Measurements from ENCODE around the gene OR5AR1.
"Not testable (repeated sequence)": the region's sequence is repeated elsewhere in the genome, so short reads cannot be mapped to it uniquely, and the experiment has no call there.

Gene OR5AR1

DNA sequence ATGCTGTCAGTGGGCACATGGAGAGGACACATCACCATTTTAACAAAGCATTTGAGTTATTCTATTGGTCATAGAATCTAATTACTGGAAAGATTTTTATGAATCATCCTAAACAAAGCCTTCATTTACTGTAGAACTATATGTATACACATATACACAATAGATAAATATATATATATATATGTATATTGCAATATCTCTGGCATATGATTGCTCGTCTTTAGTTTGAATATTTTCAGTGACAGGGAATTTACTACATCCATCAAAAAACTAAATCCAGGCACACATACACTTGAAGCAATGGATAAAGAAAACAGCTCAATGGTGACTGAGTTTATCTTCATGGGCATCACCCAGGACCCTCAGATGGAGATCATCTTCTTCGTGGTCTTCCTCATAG lies at the start of gene OR5AR1:
Gene OR5AR1 (plus strand): TSS at position 301 of the 400 bp plus-strand sequence. CDS start 0 bp downstream, at position 301.
- DNase-seq (ENCODE audit: low read depth) = no peak

DNA sequence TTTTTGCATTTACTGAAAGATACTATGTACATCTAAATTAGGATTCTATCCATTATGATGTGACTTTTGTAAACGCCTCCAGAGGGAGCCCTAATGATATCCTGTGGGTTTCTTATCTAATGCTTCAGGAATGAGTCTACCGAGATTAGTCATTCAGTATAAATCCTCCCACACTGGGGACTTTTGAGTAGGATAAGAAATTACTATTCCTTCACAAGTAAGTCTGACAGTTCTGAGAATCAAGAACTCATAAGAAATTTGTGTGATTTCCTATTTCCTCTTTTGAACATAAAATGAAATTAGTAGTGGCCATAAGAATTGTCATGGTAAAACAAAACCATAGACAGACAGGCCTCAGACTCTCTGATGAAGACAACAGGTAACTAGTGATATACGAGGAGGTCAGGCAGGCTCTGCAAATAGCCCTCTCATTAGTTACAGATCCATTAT lies 38.8 kb upstream of the OR5AR1 start:
- DNase-seq (ENCODE audit: low read depth) = peak; percentile 10

DNA sequence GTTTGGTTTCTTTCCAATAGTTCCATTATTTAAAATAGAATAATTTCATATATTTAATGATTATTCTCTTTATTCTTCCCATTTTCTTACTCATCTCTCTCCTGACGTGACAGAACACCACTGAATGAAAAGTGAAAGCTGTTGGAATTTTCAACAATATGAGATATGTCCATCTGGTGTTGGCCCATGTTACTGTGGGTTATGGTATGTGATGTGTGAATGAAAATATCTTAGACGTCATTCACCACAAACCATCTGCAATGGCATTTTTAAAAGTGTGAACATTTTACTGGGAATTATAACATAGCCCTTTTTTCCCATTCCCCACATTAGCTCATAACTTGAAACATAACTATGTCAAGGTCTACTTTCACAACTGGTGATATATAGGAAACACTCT lies 37.5 kb upstream of the OR5AR1 start:
- no peak for DNase-seq (ENCODE audit: low read depth)

DNA sequence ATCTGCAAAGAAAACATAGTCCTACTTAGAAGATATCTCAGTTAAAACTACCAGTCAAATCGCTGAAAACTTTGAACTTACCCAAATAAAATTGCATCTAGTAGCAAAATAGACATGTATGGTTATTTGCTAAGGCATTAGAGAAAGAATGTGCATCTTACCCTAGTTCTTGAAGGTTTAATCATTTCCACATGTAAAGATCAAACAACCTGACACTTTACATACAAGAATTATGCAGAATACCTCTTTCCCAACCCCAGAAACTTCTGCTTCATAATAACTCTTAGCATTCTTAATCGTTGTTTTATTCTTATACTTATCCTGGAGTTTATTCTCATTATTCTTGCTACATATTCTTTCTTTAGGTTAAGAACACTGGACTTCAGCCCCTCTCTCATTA lies 31.2 kb upstream of the OR5AR1 start:
- no peak for DNase-seq (ENCODE audit: low read depth)

DNA sequence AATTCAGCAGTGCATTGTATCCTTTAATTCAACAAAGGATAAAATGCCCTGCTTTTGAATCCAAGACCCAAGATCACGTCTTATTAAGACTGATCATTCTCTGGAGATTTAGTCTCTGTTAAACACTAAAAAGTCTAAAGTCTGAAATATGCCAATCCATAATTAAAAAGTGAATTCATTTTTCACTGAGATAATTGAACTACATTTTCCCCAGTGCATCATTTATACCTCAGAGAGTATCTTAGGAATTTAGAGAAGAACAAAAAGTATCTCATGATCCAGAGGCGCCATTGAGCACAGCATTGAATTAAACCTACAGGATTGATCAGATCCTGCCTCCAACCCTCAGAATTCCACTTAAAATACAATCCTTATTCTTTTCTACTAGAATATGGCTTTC lies 26.6 kb upstream of the OR5AR1 start:
- no peak for DNase-seq (ENCODE audit: low read depth)

DNA sequence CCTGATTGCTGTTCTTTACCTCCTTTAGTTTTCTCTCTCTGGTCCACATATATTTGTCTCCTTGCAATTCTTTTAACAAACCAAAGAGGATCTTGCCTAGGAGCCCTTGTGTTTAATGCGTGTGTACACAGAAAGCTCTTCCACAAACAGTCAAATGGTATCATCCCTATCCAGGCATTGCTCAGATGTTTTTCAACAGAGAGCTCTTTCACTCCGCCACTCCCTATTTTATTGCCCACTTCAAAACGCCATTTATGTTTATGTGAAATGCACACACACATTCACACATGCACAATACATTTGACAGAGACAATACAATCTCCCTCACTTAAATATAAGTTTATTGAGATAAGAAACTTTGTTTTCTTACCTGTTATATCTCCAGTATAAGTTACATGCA lies 26.0 kb upstream of the OR5AR1 start:
- no peak for DNase-seq (ENCODE audit: low read depth)

DNA sequence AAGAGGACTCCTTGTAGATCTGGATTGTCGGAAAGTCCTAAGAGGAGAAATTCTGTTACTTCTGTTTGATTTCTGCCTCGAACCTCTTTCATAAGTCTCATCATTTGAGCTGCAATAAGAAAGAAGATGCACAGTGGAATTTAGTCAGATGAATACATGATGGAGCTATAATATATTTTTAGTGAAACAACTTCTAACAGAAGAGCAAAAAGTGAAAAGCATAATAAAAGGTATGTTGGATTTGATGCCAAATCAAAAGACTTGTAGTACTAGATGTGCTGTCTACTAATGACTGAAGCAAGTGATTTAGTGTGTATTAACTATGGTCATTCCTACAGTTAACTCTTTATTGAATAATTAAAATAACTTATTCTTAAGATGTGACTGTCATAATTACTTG lies 21.1 kb upstream of the OR5AR1 start, which contains the start of gene OR5AP2:
Gene OR5AP2 (minus strand): TSS at position 101 of the 400 bp plus-strand sequence. CDS start 0 bp downstream, at position 101.
- DNase-seq (ENCODE audit: low read depth) = no peak

DNA sequence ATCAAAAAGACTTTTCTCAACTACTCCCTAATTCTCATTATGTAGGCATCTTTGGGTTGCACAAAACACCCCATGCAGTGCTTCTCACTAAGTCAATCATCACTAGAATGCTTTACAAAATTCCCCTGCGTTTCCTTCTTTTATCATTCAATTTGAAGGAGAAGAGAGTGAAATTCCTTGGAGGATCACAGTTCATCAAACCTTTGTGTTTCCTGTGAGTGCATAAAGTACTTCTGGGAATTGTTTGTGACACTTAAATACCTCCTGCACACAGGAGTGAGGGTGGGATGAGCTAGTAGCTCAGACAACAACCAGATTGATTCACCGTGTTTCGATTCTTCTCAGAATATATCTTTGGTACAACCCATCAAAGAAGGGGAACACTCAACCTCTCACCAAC lies 3.7 kb upstream of the OR5AR1 start:
- no peak for DNase-seq (ENCODE audit: low read depth)

DNA sequence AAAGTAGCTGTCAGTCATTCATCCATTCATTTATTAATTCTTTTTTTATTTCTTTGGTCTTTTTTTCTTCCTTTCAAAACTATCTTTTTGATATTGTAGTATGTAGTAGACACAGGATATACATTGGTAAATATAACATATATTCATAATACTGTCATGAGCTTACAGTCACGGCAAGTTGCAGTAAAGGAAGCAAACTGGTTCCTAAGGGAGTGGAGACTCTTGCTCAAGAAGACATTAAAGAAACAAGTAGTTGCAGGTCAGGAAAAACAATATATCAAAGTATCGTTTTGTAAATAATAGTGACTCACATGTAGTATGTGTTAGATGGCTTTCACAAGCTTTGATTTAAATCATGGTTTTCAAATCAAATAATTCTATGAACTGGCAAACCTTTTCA lies 7.5 kb downstream of the OR5AR1 start:
- DNase-seq (ENCODE audit: low read depth) = no peak

DNA sequence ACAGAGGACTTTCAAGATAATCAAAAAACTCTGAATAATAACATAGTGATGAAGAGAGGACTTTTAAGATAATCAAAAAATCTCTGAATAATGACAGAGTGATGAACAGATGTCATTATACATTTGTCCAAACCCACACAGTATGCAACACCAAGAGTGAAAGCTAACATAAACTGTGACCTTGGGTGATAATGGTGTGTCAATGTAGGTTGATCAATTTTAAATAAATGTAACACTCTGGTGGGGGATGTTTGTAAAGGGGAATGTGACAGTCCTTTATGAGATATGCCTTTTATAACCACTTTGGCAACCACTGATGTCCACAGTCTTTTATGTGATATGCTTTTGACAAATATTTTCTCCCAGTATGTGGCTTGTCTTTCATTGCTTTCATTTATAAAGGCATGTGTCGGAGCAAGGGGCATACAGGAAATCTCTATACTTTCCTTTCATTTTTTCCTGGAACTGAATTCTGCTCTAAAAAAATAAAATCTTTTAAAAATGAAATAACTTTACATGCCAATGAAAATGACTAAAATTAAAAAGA lies 25.1 kb downstream of the OR5AR1 start:
- no peak for DNase-seq (ENCODE audit: low read depth)

DNA sequence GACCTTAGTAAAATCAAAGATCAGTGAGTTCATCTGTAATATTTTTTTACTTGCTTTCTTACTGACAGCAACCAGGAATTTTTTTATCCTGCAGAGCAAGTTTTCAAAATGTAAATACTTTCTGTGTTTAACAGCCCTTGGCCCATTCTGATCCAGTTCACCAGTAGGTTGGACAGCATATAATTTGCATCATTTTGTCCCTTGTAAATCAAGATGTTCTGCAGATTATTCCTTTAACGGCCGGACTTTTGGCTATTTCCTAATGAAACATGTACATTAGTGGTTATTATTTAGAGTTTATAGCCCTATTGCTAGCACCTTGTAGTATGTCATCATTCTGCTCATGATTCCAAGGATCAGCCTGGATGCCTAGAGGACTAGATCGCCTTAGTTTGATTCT lies 27.7 kb downstream of the OR5AR1 start:
- DNase-seq (ENCODE audit: low read depth) = not testable (repeated sequence)

DNA sequence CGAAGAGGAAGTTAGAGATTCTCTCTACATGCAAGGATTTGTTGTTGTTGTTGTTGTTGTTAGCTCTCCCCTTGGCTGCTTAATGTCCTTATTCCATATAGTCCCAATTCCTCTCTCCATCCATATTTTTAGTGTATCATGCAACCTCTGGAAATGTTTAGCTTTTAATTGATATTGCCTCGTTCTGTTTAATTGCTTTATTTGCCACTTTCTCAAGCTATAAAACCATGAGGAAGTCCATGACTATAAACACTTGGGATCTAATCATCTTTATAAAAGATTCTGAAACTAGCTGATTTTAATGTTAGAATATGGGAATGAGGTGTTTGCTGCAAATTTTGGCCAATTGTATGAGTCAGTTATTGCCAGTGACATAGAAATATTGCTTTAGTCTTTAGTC lies 29.9 kb downstream of the OR5AR1 start:
- no peak for DNase-seq (ENCODE audit: low read depth)

DNA sequence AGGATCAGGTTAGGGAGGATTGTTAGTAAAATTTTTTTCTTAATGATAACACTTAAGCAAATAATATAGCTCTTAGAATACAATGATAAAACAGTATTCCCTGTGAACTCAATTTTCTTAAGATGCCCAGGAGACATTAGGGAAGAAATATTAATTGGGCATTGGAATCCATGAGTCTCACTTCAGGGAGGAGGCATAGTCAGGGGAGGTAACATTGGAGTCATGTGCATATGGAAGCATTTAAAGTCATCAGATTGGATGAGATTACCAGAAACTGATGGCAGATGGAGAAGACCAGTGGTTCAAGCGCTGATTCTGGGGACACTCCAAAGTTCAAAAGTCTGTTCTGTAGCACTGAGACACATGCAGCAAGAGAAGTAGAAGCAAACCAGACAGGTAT lies 35.3 kb downstream of the OR5AR1 start, which contains the start of gene OR9G1:
Gene OR9G1 (plus strand): TSS at position 301 of the 400 bp plus-strand sequence. CDS start 1,293 bp downstream, outside the sequence.
- no peak for DNase-seq (ENCODE audit: low read depth)

DNA sequence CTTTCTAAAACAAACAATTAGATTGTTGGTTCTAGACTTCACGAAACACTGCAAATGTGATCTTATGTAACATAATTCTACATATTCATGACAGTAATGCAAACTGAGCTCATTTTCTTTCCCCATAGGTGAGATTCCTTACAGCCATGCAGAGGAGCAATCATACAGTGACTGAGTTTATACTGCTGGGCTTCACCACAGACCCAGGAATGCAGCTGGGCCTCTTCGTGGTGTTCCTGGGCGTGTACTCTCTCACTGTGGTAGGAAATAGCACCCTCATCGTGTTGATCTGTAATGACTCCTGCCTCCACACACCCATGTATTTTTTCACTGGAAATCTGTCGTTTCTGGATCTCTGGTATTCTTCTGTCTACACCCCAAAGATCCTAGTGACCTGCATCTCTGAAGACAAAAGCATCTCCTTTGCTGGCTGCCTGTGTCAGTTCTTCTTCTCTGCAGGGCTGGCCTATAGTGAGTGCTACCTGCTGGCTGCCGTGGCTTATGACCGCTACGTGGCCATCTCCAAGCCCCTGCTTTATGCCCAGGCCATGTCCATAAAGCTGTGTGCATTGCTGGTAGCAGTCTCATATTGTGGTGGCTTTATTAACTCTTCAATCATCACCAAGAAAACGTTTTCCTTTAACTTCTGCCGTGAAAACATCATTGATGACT lies 36.9 kb downstream of the OR5AR1 start:
- no peak for DNase-seq (ENCODE audit: low read depth)

DNA sequence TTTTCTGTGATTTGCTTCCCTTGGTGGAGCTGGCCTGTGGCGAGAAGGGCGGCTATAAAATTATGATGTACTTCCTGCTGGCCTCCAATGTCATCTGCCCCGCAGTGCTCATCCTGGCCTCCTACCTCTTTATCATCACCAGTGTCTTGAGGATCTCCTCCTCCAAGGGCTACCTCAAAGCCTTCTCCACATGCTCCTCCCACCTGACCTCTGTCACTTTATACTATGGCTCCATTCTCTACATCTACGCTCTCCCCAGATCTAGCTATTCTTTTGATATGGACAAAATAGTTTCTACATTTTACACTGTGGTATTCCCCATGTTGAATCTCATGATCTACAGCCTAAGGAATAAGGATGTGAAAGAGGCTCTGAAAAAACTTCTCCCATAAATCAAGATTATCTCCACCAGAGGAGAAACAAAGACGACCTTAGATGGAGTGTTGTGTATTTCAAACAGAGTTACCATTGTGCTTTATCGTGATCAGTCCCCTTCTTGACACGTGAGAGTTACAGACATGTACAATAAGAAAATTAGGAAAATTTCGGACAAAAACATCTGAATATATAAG lies 37.5 kb downstream of the OR5AR1 start:
- DNase-seq (ENCODE audit: low read depth) = no peak

DNA sequence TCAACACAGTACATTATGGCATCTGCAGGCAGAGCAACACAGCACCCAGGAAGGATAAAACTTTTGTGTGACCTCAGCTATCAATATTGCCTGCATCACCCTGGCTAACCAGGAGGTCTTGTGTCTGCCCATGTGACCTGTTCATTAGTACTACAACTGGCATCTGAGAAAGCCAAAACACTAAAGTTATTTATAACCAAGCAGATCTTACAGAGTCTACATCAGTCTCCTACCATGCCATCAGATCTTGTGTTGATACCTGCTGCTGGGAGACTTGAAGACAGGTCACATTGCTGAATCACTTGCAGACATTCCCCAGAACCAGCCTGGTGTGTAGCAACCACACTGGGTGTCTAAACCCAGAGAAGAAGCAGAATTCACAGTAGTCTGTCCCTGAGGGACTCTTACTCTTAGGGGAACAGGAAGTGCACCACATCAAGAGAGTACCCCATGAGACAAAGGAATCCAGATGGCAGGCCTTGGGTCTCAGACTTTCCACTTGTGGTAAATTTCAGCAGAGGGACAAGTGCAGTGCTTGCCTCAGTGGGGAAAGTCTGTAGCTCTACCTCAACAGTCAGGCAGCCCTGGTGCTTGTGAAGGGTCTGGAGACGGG lies 42.4 kb downstream of the OR5AR1 start:
- DNase-seq (ENCODE audit: low read depth) = no peak

DNA sequence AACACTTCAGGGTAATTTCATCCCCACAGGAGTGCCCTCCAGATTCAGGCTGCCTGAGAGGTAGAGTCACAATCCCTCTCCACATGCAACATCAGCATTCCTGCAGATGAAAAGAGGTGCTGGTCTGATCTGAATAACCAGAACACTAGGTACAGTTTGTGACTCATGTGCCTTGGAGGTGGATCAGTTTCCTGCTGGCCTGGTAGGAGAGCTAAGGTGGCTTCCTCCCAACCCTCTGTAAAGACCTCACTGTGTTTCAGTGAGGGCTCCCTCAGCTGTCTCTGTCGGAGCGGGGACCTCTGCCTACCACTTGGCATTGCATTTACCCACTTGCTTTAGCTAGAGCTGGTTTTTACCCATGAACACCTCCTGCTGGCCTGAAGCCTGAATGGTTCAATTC lies 43.0 kb downstream of the OR5AR1 start:
- no peak for DNase-seq (ENCODE audit: low read depth)

DNA sequence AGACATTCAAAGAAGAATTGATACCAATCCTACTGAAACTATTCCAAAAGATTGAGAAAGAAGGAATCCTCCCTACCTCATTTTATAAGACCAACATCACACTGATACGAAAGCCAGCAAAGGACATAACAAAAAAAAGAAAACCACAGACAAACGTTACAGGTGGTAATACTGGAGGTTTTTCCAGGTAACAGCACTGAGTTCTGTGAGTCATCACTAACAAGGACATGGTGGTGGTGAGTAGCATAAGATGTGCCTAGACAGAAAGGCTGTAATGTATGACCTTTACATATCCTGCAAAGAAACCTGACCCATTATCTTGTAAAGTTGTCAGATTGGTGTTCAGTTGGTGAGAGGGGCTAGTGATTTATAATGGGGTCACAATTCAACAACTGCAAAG lies 50.7 kb downstream of the OR5AR1 start:
- no peak for DNase-seq (ENCODE audit: low read depth)

Data from GM04504 (cell line).